ENCODE measurements around the gene TBC1D17.

The TBC1D17 gene

DNA sequence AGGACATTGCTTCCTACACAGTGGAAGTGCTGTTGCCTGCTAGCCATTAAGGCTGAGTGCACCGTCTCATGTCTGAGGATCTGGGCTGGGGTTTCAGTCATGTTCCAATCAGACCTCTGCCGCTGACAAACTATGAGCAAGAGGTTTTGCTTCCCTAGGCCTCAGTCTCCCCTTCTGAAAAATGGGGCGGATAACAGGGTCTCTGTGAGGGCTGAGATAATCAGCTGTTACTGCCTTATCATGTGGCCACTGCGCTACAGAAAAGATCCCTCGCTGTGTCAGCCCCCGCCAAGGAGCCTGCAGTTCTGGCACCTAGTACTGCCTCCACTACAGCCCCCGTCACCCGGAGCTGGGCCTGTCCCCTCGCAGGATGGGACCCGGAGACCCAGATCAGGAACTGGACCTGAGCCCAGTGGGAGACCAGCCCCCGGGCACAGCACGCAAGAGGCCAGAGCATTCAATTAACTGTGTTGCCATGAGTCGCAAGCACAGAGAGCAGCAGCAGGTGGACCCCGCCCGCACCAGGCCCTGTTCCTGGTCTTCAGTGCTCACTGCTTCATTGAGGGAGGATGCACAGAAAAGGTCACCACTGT, 7.1 kb upstream of the TBC1D17 start:
- H3K9me2 ChIP-seq (replicated peaks; ENCODE audit: insufficient read depth, low read length): no peaks in the 10 kb centered on the region
- TF ChIP-seq, protein P1, sequence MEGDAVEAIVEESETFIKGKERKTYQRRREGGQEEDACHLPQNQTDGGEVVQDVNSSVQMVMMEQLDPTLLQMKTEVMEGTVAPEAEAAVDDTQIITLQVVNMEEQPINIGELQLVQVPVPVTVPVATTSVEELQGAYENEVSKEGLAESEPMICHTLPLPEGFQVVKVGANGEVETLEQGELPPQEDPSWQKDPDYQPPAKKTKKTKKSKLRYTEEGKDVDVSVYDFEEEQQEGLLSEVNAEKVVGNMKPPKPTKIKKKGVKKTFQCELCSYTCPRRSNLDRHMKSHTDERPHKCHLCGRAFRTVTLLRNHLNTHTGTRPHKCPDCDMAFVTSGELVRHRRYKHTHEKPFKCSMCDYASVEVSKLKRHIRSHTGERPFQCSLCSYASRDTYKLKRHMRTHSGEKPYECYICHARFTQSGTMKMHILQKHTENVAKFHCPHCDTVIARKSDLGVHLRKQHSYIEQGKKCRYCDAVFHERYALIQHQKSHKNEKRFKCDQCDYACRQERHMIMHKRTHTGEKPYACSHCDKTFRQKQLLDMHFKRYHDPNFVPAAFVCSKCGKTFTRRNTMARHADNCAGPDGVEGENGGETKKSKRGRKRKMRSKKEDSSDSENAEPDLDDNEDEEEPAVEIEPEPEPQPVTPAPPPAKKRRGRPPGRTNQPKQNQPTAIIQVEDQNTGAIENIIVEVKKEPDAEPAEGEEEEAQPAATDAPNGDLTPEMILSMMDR (IDR thresholded peaks at IDR 0.05; ENCODE audit: low read length): no peak
- no peak for TF ChIP-seq EZH2 (optimal IDR thresholded peaks at IDR 0.05; ENCODE audit: low read depth, low read length)
- TF ChIP-seq EZH2phosphoT487 (IDR thresholded peaks at IDR 0.05; ENCODE audit: low read length): no peak
- H3F3A ChIP-seq (ENCODE audit: insufficient read depth, low read length): peaks cover 35% of the 10 kb centered on the region
- no peak for DNase-seq
- H3K4me1 ChIP-seq (ENCODE audit: low read length): peaks cover 32% of the 10 kb centered on the region
- no peaks in the 10 kb centered on the region for H3K9me3 ChIP-seq (replicated peaks; ENCODE audit: insufficient read depth, low read length)
- H3K9ac ChIP-seq (ENCODE audit: low read length): peak overlapping the region; percentile 63; the same call in 1 of the 2 replicates
- H2AFZ ChIP-seq (ENCODE audit: low read length): peak overlapping the region; percentile 63
- H3K36me3 ChIP-seq (replicated peaks; ENCODE audit: insufficient read depth, low read length): no peaks in the 10 kb centered on the region
- H3K4me3 ChIP-seq (ENCODE audit: low read length): peak overlapping the region; percentile 68
- no peaks in the 10 kb centered on the region for H4K20me1 ChIP-seq (ENCODE audit: insufficient read depth, low read length)
- H3K27me3 ChIP-seq (replicated peaks; ENCODE audit: insufficient read depth, low read length): no peaks in the 10 kb centered on the region
- peak overlapping the region; percentile 86 for H3K4me2 ChIP-seq (ENCODE audit: low read depth, low read length)
- H3K27ac ChIP-seq (ENCODE audit: low read length): peak overlapping the region; percentile 70; the same call in 1 of the 2 replicates
- H3K79me2 ChIP-seq (ENCODE audit: low read length): peaks cover 51% of the 10 kb centered on the region

DNA sequence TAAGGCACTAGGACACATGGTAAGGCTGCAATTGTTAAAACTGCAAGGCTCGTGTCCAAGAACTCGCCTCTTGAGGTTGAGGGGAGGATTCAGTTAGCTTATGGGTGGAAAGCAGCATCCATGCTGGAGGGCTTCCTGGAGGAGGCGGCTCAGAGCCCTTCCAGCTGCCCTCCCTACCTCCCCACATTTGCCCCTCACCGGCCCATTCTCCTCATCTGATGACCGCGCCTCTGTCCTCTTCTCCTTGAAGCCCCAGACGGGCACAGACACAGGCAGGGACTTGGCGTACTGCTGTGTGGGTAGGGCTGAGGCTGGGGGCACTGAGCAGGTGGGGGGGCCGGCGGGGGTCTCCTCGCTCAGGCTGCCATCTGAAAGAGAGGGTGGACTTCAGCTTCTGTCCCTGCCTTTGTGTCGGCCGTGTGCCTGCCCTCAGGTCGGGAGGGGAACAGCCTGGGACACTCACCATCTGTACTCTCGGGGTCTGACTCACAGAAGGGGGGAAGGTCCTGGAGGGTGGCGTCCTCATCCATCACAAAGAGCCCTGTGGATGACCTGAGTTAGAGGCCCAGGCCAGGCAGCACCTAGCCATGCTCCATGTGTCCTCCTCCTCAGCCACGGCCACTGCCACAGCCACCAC, 6.0 kb upstream of the TBC1D17 start:
- no peak overlapping the region for H2AFZ ChIP-seq (ENCODE audit: low read length)
- no peaks in the 10 kb centered on the region for H4K20me1 ChIP-seq (ENCODE audit: insufficient read depth, low read length)
- H3K27ac ChIP-seq (ENCODE audit: low read length): no peak overlapping the region
- no peaks in the 10 kb centered on the region for H3K9me2 ChIP-seq (replicated peaks; ENCODE audit: insufficient read depth, low read length)
- no peak overlapping the region for H3K9ac ChIP-seq (ENCODE audit: low read length)
- no peaks in the 10 kb centered on the region for H3K36me3 ChIP-seq (replicated peaks; ENCODE audit: insufficient read depth, low read length)
- H3K4me3 ChIP-seq (ENCODE audit: low read length): no peak overlapping the region
- peaks cover 51% of the 10 kb centered on the region for H3K79me2 ChIP-seq (ENCODE audit: low read length)
- H3K4me1 ChIP-seq (ENCODE audit: low read length): peaks cover 27% of the 10 kb centered on the region
- no peaks in the 10 kb centered on the region for H3K9me3 ChIP-seq (replicated peaks; ENCODE audit: insufficient read depth, low read length)
- H3K27me3 ChIP-seq (replicated peaks; ENCODE audit: insufficient read depth, low read length): no peaks in the 10 kb centered on the region
- no peak for DNase-seq
- no peak overlapping the region for H3K4me2 ChIP-seq (ENCODE audit: low read depth, low read length)
- H3F3A ChIP-seq (ENCODE audit: insufficient read depth, low read length): peaks cover 31% of the 10 kb centered on the region
- TF ChIP-seq, protein P1 (IDR thresholded peaks at IDR 0.05; ENCODE audit: low read length): no peak
- TF ChIP-seq EZH2 (optimal IDR thresholded peaks at IDR 0.05; ENCODE audit: low read depth, low read length): no peak
- TF ChIP-seq EZH2phosphoT487 (IDR thresholded peaks at IDR 0.05; ENCODE audit: low read length): no peak

DNA sequence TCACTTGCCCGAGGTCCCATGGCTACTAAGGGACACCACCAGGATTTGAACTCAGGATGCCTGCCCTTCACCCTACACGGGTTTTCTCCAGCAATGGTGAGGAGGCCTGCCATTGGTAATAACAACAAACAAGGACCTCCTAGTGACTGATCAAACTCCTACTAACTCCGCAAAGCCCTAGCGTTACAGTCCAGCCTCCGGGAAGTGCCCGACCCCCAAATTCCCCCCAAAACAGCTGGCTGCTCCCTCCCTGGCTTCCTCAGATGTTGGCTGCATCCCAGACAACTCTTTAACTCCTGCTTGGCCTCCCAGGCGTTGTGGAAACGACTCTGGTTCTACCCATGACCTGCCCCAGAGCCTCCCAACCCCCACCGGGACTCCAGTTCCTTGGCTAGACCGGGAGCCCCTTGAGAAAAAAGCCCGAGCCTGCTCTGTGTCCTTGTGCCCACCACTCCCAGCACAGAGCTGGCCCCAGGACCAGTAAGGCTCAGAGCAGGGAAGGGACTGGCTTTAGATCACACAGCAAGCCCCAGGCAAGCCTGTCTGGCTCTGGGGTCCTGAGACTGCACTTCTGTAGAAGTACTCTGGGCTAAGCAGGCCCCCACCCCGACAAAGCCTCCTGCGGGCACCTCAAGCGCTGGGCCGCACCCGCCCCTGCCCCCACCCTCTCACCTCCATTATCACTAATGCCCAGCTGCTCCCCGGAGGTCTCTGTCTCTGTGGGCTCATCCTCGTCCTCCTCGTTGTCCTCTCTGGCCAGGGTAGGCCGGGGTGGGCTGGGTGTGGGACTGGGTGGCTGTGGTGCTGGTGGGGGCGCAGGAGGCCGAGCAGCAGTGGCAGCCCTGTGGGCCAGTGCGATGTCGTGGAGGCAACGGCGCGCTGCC, 5.0 kb upstream of the TBC1D17 start:
- no peak overlapping the region for H3K27ac ChIP-seq (ENCODE audit: low read length)
- peaks cover 26% of the 10 kb centered on the region for H3K4me1 ChIP-seq (ENCODE audit: low read length)
- no peaks in the 10 kb centered on the region for H3K9me2 ChIP-seq (replicated peaks; ENCODE audit: insufficient read depth, low read length)
- TF ChIP-seq, protein P1 (IDR thresholded peaks at IDR 0.05; ENCODE audit: low read length): no peak
- no peak for TF ChIP-seq EZH2 (optimal IDR thresholded peaks at IDR 0.05; ENCODE audit: low read depth, low read length)
- peaks cover 23% of the 10 kb centered on the region; the same call in 1 of the 2 replicates for H3F3A ChIP-seq (ENCODE audit: insufficient read depth, low read length)
- no peak for DNase-seq
- H3K27me3 ChIP-seq (replicated peaks; ENCODE audit: insufficient read depth, low read length): no peaks in the 10 kb centered on the region
- H3K4me3 ChIP-seq (ENCODE audit: low read length): no peak overlapping the region
- H3K36me3 ChIP-seq (replicated peaks; ENCODE audit: insufficient read depth, low read length): no peaks in the 10 kb centered on the region
- no peak overlapping the region for H3K9ac ChIP-seq (ENCODE audit: low read length)
- H3K4me2 ChIP-seq (ENCODE audit: low read depth, low read length): no peak overlapping the region
- H3K79me2 ChIP-seq (ENCODE audit: low read length): peaks cover 43% of the 10 kb centered on the region
- no peak overlapping the region for H2AFZ ChIP-seq (ENCODE audit: low read length)
- no peaks in the 10 kb centered on the region for H4K20me1 ChIP-seq (ENCODE audit: insufficient read depth, low read length)
- no peaks in the 10 kb centered on the region for H3K9me3 ChIP-seq (replicated peaks; ENCODE audit: insufficient read depth, low read length)

Data from MM.1S (cell line).